Omental fat pad (tissue), 4 donors: ENCODE results near the gene PHACTR4. TPM values are rescaled to one million over a fixed set of nuclear protein-coding genes. Genes with fewer than 3 reads are reported as not detected.
"Not testable (repeated sequence)": the region's sequence is repeated elsewhere in the genome, so short reads cannot be mapped to it uniquely, and the experiment has no call there.

ENCODE experiments used
- ATAC-seq: fragments of 150-250 bp; one replicate; pipeline ENCODE4 v1.9.1; 2016; ENCODE audit warnings: mild to moderate bottlenecking, moderate library complexity; ENCODE audit not compliant: low FRiP score
- DNase-seq: peaks from one replicate; pipeline ENCODE4 v3.0.0-alpha.2; 2019; ENCODE audit warnings: low spot score
- CTCF ChIP-seq, 3 donors: fragments of 450-650 bp; IDR thresholded peaks; one replicate each; pipeline ENCODE4 v1.5.1; 2016 to 2017; ENCODE audit warnings: antibody characterized with exemption in 3 of 3, mild to moderate bottlenecking in 3 of 3, moderate library complexity in 2 of 3
- total RNA-seq, 4 donors: library from RNA; depleted of rRNA; stranded (reverse); fragments of >200 nt; gene quantifications; one replicate each; pipeline ENCODE4 v1.1.0, GENCODE V29; 2016

Gene PHACTR4
- total RNA-seq, 4 donors from 2014 or later: 13.1 to 22.1 (median 15.8) TPM

- DNase-seq (no peak), ATAC-seq (no peak)
- TF ChIP-seq CTCF (IDR thresholded peaks at IDR 0.05): no peak
These were observed 147.0 kb downstream of the PHACTR4 start for GRCh38 chr1:28516518-28516956.

- peak; percentile 10 for ATAC-seq
These were observed 148.1 kb downstream of the PHACTR4 start for GRCh38 chr1:28517649-28517999.

GRCh38 chr1:28518000-28518744, 148.6 kb downstream of the PHACTR4 start:
- peak in 2 of 3 donors; percentile 80 to 96 for TF ChIP-seq CTCF (IDR thresholded peaks at IDR 0.05)
- DNase-seq (peak; percentile 80), ATAC-seq (peak; percentile 95)

More at GRCh38 chr1:28517649-28517999, 148.1 kb downstream of the PHACTR4 start:
- DNase-seq: no peak
- TF ChIP-seq CTCF (IDR thresholded peaks at IDR 0.05): no peak

GRCh38 chr1:28518745-28519341, 149.3 kb downstream of the PHACTR4 start:
- no peak for TF ChIP-seq CTCF (IDR thresholded peaks at IDR 0.05)
- ATAC-seq (no peak), DNase-seq (no peak)

GRCh38 chr1:28519946-28520725, 150.6 kb downstream of the PHACTR4 start:
- no peak for ATAC-seq

GRCh38 chr1:28520796-28521195, 151.3 kb downstream of the PHACTR4 start:
- not testable (repeated sequence) for DNase-seq, ATAC-seq

More at GRCh38 chr1:28519946-28520725, 150.6 kb downstream of the PHACTR4 start:
- no peak for TF ChIP-seq CTCF (IDR thresholded peaks at IDR 0.05)
- DNase-seq: no peak

GRCh38 chr1:28521502-28522164, 152.1 kb downstream of the PHACTR4 start:
- no peak for TF ChIP-seq CTCF (IDR thresholded peaks at IDR 0.05)
- DNase-seq (no peak), ATAC-seq (no peak)

GRCh38 chr1:28522537-28522936, 153.0 kb downstream of the PHACTR4 start:
- not testable (repeated sequence) for ATAC-seq, DNase-seq

- not testable (repeated sequence) for ATAC-seq, DNase-seq
These were observed 155.6 kb downstream of the PHACTR4 start for GRCh38 chr1:28525002-28525642.
